NCI-H1048 (cell line): Measurements from ENCODE around the gene RTN1.
A peak's percentile ranks its signal among the peaks of the same experiment; 100 is the strongest.

ENCODE experiments used
- DNase-seq: peaks from one replicate; lab custom pipeline; 2025; lab: John Stamatoyannopoulos, UW

RTN1 gene, protein sequence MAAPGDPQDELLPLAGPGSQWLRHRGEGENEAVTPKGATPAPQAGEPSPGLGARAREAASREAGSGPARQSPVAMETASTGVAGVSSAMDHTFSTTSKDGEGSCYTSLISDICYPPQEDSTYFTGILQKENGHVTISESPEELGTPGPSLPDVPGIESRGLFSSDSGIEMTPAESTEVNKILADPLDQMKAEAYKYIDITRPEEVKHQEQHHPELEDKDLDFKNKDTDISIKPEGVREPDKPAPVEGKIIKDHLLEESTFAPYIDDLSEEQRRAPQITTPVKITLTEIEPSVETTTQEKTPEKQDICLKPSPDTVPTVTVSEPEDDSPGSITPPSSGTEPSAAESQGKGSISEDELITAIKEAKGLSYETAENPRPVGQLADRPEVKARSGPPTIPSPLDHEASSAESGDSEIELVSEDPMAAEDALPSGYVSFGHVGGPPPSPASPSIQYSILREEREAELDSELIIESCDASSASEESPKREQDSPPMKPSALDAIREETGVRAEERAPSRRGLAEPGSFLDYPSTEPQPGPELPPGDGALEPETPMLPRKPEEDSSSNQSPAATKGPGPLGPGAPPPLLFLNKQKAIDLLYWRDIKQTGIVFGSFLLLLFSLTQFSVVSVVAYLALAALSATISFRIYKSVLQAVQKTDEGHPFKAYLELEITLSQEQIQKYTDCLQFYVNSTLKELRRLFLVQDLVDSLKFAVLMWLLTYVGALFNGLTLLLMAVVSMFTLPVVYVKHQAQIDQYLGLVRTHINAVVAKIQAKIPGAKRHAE

DNA sequence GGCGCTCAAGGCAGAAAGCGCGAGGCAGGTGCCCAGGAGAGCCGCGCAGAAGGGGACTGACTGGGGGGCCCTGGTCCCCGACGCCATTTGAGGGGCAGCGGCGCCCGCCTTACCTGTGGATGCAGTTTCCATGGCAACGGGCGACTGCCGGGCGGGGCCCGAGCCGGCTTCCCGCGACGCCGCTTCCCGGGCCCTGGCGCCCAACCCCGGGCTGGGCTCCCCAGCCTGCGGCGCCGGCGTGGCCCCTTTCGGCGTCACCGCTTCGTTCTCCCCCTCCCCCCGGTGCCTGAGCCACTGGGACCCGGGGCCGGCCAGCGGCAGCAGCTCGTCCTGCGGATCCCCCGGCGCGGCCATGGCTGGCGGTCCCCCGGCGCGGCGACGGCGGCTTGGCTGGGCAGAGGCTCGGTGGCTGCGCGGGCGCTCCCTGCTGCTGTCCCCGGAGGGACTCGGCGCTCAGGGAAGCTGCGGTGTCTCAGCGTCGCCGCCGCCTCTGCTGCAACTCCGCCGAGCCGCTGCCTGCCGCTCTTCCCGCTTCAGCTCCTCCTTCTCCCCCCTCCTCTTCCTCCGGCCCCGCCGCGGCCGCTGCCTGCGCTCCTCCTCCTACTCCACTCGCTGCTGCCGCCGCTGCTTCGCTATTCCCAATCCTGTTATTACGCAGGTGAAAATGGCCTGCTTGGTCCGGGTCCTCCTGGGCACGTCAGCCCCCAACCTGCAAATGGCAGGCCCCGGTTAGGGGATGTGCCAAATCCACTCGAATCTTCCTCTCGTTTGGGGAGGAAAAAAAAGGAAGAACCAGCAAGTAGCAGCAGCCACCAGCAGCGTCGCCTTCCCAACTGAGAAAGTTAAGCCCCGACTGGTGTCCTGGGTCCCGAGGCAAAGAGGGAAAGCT is at the start of gene RTN1:
Gene RTN1 (minus strand): TSS at position 500 of the 889 bp plus-strand sequence. CDS start 146 bp downstream, at position 354.
- DNase-seq: peak; percentile 26

DNA sequence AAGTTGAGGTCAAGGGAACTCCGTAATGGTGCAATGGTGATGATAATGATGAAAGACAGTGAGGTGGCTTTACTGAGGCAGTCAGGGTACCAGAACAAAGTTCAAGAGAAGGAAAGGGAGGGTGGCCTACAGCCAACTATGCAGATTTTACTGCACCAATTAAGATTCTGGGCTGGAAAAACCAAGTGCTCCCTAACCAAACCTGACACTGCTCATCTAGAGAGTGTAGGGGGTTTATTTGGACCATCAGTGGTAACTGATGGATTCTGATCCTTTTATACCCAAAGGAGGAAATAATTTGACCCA is 49.8 kb upstream of the RTN1 start:
- no peak for DNase-seq

DNA sequence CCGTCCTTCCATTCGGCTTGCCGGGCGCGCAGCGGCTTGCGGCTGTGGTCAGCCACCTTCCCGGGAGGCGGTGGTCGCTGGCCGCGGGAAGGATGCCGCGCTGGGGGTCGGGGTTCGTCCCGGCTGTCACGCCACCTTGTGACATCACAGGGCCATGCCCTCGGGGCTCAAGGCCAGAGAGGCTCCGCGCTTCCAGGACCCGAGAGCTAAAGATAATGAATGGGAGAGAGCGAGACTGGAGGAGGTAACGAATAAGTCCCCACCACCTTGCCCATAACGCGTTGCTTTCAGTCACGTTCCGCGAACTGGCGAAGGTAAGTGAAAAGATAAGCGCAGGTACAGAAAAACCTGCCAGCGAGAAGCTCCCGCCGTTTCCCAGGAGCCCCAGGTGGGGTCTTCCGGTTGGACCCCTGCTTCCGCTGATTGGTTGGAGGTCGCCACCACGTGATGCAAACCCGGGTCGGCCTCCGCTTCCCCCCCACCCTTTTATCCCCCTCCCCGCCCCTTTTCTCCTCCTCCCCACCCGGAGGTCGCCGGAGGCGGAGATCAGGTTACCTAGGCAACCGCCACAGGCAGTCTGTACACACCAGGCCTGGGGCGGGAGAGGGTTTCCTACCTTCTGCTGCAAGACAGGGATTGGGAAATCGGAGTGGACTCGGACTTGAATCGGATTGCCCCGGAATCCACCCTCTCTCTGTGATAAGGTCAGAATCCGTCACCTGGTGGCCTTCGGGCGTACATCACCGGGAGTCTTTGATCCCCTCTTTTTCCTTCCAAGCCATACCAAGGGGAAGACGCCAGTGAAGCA is 49.2 kb upstream of the RTN1 start, which contains the start of gene LRRC9:
Gene LRRC9 (plus strand): TSS at position 575 of the 808 bp plus-strand sequence.
- DNase-seq: no peak

DNA sequence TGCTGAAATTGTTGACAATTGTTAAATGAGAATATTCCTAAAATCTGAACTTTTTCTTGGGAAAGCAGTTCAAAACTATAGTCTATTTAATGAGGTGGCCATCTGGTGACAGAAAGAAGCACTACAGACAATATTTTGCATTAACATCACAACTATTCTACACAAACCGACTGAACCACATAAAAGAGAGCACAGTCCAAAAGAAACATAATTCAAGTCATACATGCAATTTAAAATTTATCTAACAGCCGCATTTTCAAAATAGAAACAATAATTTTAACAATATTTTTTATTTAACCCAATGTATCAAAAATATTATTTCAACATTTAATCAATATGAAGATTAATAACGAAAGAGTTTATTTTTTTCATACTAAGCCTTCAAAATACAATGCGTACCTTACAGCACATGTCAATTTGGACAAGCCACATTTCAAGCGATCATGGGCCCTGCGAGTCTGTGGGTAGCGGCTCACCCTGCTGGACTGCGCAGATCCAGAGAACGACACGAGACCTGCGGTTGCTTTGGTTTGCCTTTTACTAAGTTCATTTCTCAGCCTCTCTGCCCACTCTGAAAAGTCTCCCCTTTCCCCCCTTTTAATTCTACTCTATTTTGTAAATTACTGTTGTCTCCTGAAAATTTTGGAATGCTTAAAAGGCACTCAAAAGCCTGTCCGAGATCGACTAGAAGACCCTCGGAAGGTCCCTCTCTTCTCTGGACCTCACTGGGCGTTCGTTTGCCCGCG is 48.4 kb upstream of the RTN1 start:
- DNase-seq: no peak

DNA sequence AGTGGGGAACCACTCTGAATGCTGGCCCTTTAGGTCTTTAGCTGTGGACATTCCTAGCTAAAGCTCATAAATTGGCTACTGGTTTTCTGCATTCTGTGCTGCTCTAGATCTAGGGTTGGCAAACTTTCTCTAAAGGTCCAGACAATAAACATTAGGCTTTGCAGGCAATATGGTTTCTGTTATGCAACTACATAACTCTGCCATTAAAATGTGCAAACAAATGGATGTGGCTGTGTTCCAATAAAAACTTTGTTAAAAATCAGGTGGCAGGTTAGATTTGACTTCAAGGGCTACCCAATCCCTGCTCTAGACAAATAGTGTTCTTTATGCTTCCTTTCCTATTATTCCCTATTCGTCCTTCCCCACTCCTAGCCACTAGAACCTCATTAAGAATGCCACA is 42.6 kb upstream of the RTN1 start:
- DNase-seq: no peak

DNA sequence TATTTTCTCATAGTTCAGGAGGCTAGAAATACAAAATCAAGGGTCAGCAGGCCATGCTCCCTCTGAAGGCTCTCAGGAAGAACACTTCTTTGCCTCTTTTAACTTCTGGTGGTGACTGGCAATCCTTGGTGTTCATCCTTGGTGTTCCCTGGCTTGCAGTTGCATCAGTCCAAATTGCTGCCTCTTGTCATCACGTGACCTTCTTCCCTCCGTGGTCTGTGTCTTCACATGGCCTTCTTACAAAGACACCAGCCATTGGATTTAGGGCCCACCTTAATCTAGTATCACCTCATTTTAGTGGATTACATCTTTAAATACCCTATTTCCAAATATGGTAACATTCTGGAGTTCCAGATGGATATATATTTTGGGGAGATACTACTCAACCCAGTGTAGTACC is 41.9 kb upstream of the RTN1 start:
- no peak for DNase-seq

DNA sequence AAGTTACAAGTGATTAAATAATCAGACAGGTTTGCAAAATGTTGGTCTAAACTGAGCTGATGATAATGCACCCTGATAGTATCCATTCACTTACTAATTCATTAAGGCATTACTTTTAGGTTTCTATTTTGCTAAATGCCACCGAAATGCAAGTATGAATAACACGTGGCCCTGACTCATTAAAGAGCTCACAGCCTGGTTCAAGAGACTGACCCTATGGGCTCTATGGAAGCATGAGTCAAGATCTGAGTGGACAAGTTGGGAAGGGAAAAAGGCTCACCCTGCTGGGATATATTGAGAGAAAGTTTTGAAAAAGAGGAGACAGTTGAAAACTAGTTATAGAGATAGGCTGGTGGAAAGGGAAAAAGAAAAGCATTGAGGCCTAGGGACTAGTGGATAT is 34.6 kb upstream of the RTN1 start:
- DNase-seq: no peak

DNA sequence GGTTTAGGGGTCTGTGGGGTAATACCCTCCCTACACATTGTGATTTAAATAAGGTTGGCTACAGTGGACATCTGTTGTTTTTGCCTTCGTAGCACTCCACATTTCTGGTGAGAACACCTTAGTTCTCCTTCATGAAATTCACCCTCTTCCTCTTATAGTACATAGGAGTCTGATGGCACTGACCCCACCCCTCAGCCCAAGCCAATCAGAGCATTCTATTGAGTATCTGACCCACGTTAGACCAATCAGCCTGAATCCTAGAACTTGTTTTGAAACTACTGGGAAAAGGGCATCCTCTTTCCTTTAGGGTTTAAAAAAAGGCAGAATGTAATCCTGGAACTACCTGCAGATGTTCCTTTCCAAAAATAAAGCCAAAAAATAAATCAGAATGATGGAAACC is 33.6 kb upstream of the RTN1 start:
- DNase-seq: no peak

DNA sequence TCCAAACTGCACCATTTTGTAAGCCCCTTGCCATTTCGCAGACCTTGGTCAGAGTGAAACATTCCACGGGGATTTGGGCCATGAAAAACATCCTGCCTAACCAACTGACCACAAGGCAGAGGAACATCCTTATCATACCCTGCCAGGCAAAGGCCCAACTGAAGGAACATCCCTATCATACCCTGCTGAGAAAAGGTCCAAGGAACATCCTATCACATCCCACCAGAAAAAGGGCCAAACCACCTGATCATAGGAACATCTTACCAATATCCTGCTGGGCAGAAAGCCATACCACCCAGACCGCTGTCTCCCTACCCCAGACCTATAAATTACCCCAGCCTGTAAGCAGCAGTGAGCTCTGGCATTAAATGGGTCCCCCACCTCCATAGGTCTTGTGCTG is 30.0 kb upstream of the RTN1 start:
- DNase-seq: no peak

DNA sequence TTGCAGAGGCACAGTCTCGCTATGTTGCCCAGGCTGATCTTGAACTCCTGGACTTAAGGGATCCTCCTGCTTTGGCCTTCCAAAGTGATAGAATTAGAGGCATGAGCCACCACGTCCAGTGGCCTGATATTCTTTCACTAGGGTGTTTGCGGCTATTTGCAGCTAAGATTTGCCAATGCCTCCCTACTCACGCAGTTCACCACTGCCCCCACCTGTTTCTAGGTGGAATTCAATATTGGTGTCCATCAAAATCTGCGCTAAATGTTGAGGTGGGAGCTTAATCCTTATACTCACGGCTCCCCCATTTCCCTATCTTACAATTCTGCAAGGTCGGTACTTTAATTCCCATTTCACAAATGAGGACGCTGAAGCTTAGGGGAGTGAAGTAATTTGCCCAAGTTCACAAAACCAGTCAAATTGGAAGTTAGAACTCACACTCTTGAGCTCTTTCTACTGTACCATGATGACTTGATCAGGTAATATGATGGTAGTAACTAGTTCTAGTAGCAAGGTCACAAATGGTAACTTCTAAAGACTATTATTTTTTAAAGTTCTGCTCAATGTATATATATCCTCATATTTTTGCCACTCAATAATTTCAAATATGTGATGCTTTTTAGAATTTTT is 27.3 kb upstream of the RTN1 start:
- no peak for DNase-seq

DNA sequence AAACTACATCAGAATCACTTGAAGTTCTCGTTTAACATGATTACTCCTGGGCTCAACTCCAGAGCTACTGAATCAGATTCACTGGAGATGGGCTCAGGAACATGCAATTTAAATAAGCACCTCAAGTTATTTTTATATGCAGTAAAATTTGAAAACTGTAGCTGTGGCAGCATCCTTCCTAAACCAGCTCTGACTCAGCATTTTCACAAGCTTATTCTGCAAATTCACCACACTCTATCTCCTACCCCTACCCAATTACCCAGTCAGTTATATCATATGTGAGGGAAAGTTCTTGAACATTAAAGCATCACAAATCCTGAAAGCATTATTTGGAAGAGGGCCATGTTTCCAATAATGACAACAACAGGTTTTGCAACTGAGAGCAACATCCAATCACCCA is 25.1 kb upstream of the RTN1 start:
- DNase-seq: no peak

DNA sequence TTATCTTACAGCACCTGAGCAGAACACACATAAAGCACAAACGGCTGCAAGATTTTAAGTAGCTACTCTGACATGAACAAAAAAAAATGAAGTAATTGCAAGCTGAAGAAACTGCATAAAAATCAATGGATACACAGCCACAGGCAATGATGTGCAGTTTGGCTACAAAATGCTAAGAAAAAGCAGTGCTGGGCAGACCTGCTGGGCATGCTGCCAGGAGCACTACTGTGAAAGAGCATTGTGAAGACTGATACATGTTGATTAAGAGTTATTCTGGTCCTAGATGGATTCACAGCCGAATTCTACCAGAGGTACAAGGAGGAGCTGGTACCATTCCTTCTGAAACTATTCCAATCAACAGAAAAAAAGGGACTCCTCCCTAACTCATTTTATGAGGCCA is 20.1 kb upstream of the RTN1 start:
- no peak for DNase-seq

DNA sequence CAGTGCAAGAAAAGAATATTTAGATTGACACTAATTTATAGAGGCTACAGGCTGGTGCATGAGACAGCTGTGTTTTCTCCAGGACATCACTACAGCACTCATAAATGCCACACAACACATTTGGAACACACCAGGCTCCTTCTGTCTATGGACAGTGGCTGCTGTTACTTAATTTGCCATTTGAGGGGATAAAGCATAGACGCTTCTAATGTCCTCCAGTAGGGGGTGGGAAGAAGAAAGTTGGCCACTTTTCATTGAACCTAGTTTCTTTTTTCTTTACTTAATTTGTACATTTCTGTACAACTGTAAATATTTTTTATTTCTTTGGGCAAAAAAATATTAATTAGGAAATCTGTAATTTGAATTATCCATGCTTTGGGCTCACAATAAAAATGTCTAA is 12.4 kb upstream of the RTN1 start:
- DNase-seq: no peak

DNA sequence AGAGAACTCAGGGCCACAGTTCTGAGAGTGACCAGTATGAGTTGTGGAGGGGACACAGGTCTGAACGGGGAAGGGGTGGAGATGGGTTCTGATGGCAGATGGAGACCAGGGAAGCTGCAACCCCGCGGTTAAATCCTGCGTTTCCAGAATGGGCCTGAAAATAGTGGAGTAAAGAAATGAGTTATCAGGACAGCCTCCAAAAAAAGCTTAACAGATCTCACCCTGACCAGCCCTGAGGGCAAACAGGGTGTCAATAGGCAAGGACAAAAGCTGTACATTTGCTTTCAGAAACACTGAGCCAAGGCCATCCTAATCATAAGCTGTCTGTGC is 555 bp upstream of the RTN1 start:
- DNase-seq: no peak

DNA sequence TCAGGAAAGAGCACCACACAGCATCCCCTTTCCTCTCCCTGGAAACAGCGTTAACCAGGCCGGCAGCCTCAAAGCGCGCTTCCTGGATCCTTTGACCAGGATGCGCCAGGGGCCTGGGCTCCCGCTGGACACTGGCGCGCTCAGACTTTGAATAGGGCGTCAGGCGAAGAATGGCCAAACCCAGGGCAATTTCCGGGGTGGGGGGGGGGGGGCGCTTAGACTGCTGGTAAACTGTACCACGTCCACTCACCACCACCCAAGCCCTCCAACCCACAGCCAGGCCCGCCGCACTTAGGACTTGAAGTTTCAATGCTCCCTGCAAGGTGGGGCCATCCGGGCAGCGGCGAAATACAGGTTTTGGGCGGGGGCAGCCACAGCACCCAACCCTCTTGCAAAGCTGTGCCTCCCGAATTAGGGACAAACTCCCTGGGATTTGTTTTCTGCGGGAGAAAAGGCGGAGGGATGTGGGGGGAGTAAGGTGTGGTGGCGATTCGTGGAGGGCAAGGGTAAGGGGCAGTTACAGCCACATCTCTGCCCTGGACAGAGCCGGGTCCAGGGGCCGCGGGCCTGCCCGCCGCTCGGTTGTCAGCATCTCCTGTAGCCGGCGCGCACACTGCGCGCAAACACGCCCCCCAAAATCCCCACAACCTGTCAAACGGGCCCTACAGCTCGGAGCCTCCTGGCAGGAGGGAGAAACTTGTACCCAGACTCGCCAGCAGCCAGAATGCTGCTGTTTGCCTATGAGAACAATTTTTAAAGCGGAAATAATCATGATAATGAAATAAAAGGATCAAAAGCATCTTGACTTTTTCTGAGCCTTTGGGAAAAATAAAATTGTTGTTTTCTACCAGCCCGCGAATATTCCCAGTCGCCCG is 958 bp downstream of the RTN1 start:
- DNase-seq: no peak

DNA sequence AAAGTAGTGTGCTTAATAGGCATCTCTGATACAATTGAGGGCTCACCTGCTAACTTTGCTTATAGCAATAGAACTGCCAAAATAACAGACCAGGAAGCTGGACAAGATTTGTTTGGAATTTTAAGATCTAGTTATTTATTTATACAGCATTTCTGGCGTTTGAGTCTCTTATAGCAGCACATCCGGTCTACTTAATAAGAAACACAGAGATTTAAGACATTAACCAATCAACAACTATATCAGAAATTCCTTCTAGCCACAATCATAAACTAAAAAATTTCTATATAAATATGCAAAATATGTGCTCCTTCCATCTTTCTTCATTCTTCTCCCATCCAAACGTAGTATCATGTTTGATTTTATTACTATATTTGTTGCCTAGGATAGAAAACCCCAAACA is 2.6 kb downstream of the RTN1 start:
- no peak for DNase-seq

DNA sequence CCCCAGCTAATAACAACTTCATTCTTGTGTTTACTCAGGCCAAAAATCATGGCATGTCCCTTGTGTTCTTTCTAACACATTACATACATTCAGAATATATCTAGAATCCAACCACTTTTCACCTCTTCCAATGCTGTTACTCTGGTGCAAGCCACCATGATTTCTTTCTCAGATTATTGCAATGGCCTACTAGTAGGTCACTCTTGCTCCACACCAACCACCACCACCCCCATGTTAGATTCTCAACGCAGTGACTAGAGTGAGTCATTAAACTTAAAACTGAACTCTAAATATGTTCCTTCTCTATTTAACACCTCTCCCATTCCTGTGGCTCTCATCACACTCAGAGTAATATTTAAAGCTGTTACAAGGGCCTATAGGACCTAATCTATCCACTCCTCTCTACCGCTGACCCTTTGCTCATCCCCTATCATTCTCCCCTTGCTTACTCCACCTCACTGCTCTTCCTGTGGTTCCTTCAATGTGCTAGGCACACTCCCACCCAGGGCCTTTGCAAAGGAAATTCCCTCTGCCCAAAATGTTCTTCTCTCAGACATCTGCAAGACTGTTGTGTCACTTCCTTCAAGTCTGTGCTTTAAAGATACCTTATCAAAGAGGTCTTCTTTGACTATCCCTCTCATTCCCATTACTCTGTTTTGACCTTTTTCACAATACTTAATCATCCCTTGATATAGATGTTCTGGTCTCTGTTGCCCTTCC is 6.6 kb downstream of the RTN1 start:
- no peak for DNase-seq

DNA sequence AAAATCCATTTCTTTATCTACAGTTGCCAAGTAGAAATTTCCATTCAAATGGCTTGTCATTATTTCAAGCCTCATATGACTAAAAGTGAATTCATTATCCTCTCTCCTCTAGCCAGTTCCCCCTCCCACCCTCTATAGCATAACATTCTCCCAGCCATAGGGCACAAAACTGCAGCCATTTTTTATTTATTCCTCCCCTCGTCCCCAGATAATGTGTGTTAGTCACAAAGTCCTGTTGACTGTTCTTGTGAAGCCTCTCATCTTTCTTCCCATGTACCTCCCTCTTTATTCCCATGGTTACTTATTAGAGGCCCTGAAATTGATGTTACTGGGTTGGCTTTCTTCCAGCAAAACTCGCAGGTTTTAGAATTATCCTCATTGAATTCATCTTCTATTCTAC is 13.2 kb downstream of the RTN1 start:
- DNase-seq: no peak

DNA sequence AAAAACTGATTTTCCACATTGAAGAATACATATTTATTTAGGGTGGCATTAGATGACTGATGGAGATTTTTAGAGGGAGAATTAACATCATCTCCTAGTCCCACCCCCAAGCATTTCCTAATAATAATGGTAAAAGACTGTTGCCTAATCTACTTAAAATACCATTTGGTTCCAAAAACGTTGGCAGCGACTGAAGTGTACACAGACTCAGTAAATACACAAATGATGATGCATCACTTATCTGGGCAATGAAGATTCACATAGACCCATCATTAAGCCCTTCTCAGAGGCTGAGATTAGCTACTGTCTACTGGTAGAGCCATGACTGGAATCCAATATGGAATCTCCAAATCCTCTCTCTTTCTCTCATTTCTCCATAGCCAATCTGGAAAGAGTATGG is 18.2 kb downstream of the RTN1 start:
- DNase-seq: no peak
